ENCODE data around the gene KRT82.

KRT82 gene

GRCh38 chr12:52435659-52435999, 29.5 kb upstream of the KRT82 start:
- DNase-seq (ENCODE audit: low read depth): no peak

GRCh38 chr12:52434760-52435530, 28.8 kb upstream of the KRT82 start:
- DNase-seq (ENCODE audit: low read depth): no peak

- no peak for DNase-seq (ENCODE audit: low read depth)
These were observed 28.1 kb upstream of the KRT82 start, which contains the start of gene KRT75 for GRCh38 chr12:52434081-52434733. KRT75 (minus strand) TSS chr12:52434371; CDS start chr12:52434304, 67 bp downstream.

GRCh38 chr12:52433501-52434080, 27.5 kb upstream of the KRT82 start:
- no peak for DNase-seq (ENCODE audit: low read depth)

- no peak for DNase-seq (ENCODE audit: low read depth)
These were observed 26.5 kb upstream of the KRT82 start for GRCh38 chr12:52432559-52433207.

- no peak for DNase-seq (ENCODE audit: low read depth)
These were observed 22.0 kb upstream of the KRT82 start for GRCh38 chr12:52428121-52428520.

- no peak for DNase-seq (ENCODE audit: low read depth)
These were observed 20.9 kb upstream of the KRT82 start for GRCh38 chr12:52427083-52427482.

- no peak for DNase-seq (ENCODE audit: low read depth)
These were observed 19.9 kb upstream of the KRT82 start for GRCh38 chr12:52426034-52426433.

- DNase-seq (ENCODE audit: low read depth): no peak
These were observed 19.3 kb upstream of the KRT82 start for GRCh38 chr12:52425466-52425865.

- DNase-seq (ENCODE audit: low read depth): no peak
These were observed 17.7 kb upstream of the KRT82 start for GRCh38 chr12:52423661-52424500.

- DNase-seq (ENCODE audit: low read depth): no peak
These were observed 16.9 kb upstream of the KRT82 start for GRCh38 chr12:52423035-52423434.

- no peak for DNase-seq (ENCODE audit: low read depth)
These were observed 13.5 kb upstream of the KRT82 start for GRCh38 chr12:52419656-52420055.

GRCh38 chr12:52418576-52419110, 12.5 kb upstream of the KRT82 start:
- DNase-seq (ENCODE audit: low read depth): no peak

GRCh38 chr12:52417740-52418139, 11.6 kb upstream of the KRT82 start:
- no peak for DNase-seq (ENCODE audit: low read depth)

- DNase-seq (ENCODE audit: low read depth): no peak
These were observed 10.7 kb upstream of the KRT82 start for GRCh38 chr12:52416795-52417194.

- no peak for DNase-seq (ENCODE audit: low read depth)
These were observed 10.0 kb upstream of the KRT82 start for GRCh38 chr12:52415870-52416750.

- no peak for DNase-seq (ENCODE audit: low read depth)
These were observed 8.8 kb upstream of the KRT82 start for GRCh38 chr12:52414936-52415335.

GRCh38 chr12:52413782-52414345, 7.7 kb upstream of the KRT82 start:
- no peak for DNase-seq (ENCODE audit: low read depth)

- DNase-seq (ENCODE audit: low read depth): no peak
These were observed 7.1 kb upstream of the KRT82 start for GRCh38 chr12:52413202-52413601.

GRCh38 chr12:52411815-52412214, 5.7 kb upstream of the KRT82 start:
- no peak for DNase-seq (ENCODE audit: low read depth)
